GM12878 (cell line): ENCODE data around the gene EWSR1. TPM values are rescaled to one million over a fixed set of nuclear protein-coding genes. Genes with fewer than 3 reads are reported as not detected.

Experiments used
- ATAC-seq: fragments of 200-7000 bp; cut with Tn5 transposase; 3 replicates; pipeline ENCODE4 v1.9.1; 2020; ENCODE audit warnings: mild to moderate bottlenecking, moderate library complexity
- BruUV-seq: library from RNA; stranded (reverse); fragments of 400-500 nt; replicated peaks from 2 replicates; lab custom pipeline; 2021; lab: Mats Ljungman, UMichigan
- CTCF ChIA-PET: fragments of 300-600 bp; sonication (Branson Sonifier 250); formaldehyde crosslinking; extraction: SDS; loops from one replicate; lab custom pipeline; 2021; ENCODE audit warnings: inconsistent platforms; lab: Yijun Ruan, JAX
- POLR2A ChIA-PET: fragments of 350-600 bp; formaldehyde crosslinking; extraction: SDS; loops from one replicate; lab custom pipeline; 2021; ENCODE audit warnings: inconsistent platforms; lab: Charles Lee
- RAD21 ChIA-PET: fragments of 300-600 bp; sonication (Branson Sonifier 250); formaldehyde crosslinking; loops from one replicate; lab custom pipeline; 2023; ENCODE audit warnings: antibody characterized with exemption; ENCODE audit not compliant: unreplicated experiment; lab: Charles Lee
- SMC1A ChIA-PET: fragments of 300-600 bp; sonication (Branson Sonifier 250); formaldehyde crosslinking; loops from one replicate; lab custom pipeline; 2023; ENCODE audit not compliant: unreplicated experiment, uncharacterized antibody; lab: Charles Lee
- DNase-seq: peaks from one replicate; pipeline ENCODE4 v3.0.0-alpha.2; 2011; ENCODE audit warnings: low read depth, low spot score
- FAIRE-seq: peaks from 3 replicates; lab custom pipeline; 2011; peaks lifted over from hg19 to GRCh38; lab: Jason Lieb, UNC
- H2AFZ ChIP-seq: 2 replicates; pipeline ENCODE4 v1.6.0; 2011; ENCODE audit warnings: low read depth, low read length, control low read depth; ENCODE audit not compliant: control insufficient read depth
- H3K27ac ChIP-seq: 2 replicates; pipeline ENCODE4 v1.5.1; 2011; ENCODE audit warnings: control low read depth; ENCODE audit not compliant: control insufficient read depth, insufficient read depth
- H3K27me3 ChIP-seq, 2 experiments: replicated peaks in 1 of 2; 2 replicates each; pipeline versions ENCODE4 v1.6.0 to v1.6.1; 2011; ENCODE audit warnings: low read length in 1 of 2; ENCODE audit not compliant: control insufficient read depth in 2 of 2, insufficient read depth in 2 of 2
- H3K36me3 ChIP-seq, 2 experiments: 2 replicates each; pipeline ENCODE4 v1.5.1; 2011; ENCODE audit warnings: low read length in 1 of 2; ENCODE audit not compliant: control insufficient read depth in 2 of 2, insufficient read depth in 2 of 2
- H3K4me1 ChIP-seq: 2 replicates; pipeline ENCODE4 v1.6.1; 2011; ENCODE audit warnings: mild to moderate bottlenecking, low read length, moderate library complexity, mixed read lengths; ENCODE audit not compliant: control insufficient read depth, insufficient read depth
- H3K4me2 ChIP-seq: 2 replicates; pipeline ENCODE4 v1.6.0; 2011; ENCODE audit warnings: control low read depth; ENCODE audit not compliant: control insufficient read depth, insufficient read depth
- H3K4me3 ChIP-seq: fragments of 200-600 bp; sonication (generic); 2 replicates; pipeline ENCODE4 v1.5.1; 2016
- H3K79me2 ChIP-seq: 2 replicates; pipeline ENCODE4 v1.6.0; 2011; ENCODE audit warnings: low read length; ENCODE audit not compliant: control insufficient read depth, insufficient read depth
- H3K9ac ChIP-seq: 2 replicates; pipeline ENCODE4 v1.8.0; 2011; ENCODE audit warnings: low read length, control low read depth, mixed read lengths; ENCODE audit not compliant: control insufficient read depth, insufficient read depth
- H3K9me3 ChIP-seq: replicated peaks from 3 replicates; pipeline ENCODE4 v1.5.1; 2011; ENCODE audit warnings: mild to moderate bottlenecking, low read length; ENCODE audit not compliant: control insufficient read depth, insufficient read depth
- H4K20me1 ChIP-seq: 2 replicates; pipeline ENCODE4 v1.6.0; 2011; ENCODE audit not compliant: control insufficient read depth, insufficient read depth
- CBX5 ChIP-seq: sonication (generic); IDR thresholded peaks from 2 replicates; pipeline ENCODE4 v1.6.1; 2016; ENCODE audit warnings: low read depth, moderate library complexity, mild to moderate bottlenecking, inconsistent platforms
- EP300 ChIP-seq, 2 experiments: fragments of 150-350 bp in 1 of 2; IDR thresholded peaks; 2 replicates each; pipeline ENCODE4 v1.6.1; 2011 to 2012; ENCODE audit warnings: low read depth in 2 of 2, low read length in 2 of 2, borderline replicate concordance in 1 of 2, improper control_type of control experiment in 1 of 2, inconsistent platforms in 1 of 2; ENCODE audit not compliant: control insufficient read depth in 1 of 2
- NFYA ChIP-seq: IDR thresholded peaks from 2 replicates; pipeline ENCODE4 v1.6.1; 2011; ENCODE audit warnings: low read depth, mild to moderate bottlenecking, low read length, improper control_type of control experiment, borderline replicate concordance
- NKRF ChIP-seq: fragments of 450-650 bp; conservative IDR thresholded peaks from 2 replicates; pipeline ENCODE4 v1.6.1; 2017; ENCODE audit warnings: mild to moderate bottlenecking, moderate library complexity
- PKNOX1 ChIP-seq: fragments of 450-650 bp; IDR thresholded peaks from 2 replicates; pipeline ENCODE4 v1.6.1; 2016; ENCODE audit warnings: mild to moderate bottlenecking
- POLR2A ChIP-seq: IDR thresholded peaks from 2 replicates; pipeline ENCODE4 v1.6.1; 2011; ENCODE audit warnings: low read depth, mild to moderate bottlenecking, low read length
- PRDM15 ChIP-seq: fragments of 450-650 bp; formaldehyde crosslinking; IDR thresholded peaks from 2 replicates; pipeline ENCODE4 v1.4.0; 2020; ENCODE audit warnings: mild to moderate bottlenecking, moderate library complexity
- STAT3 ChIP-seq: IDR thresholded peaks from 2 replicates; pipeline ENCODE4 v1.6.1; 2011; ENCODE audit warnings: low read depth, low read length, improper control_type of control experiment
- TCF12 ChIP-seq: IDR thresholded peaks from 2 replicates; pipeline ENCODE4 v1.6.1; 2011; ENCODE audit warnings: low read depth, mild to moderate bottlenecking, low read length
- ZBED1 ChIP-seq: IDR thresholded peaks from 2 replicates; pipeline ENCODE4 v1.6.1; 2016; ENCODE audit warnings: borderline replicate concordance
- ZNF622 ChIP-seq: fragments of 450-650 bp; IDR thresholded peaks from 2 replicates; pipeline ENCODE4 v1.6.1; 2017; ENCODE audit warnings: mild to moderate bottlenecking, inconsistent platforms
- ZSCAN29 ChIP-seq: fragments of 450-650 bp; IDR thresholded peaks from 2 replicates; pipeline ENCODE4 v1.6.1; 2017; ENCODE audit warnings: mild to moderate bottlenecking, moderate library complexity
- WGBS: methylation state at CpG from one replicate; pipeline ENCODE4 v1.1.6; 2016; ENCODE audit warnings: low lambda C conversion rate; ENCODE audit not compliant: insufficient replicate concordance, insufficient coverage; ENCODE audit errors: missing lambda C conversion rate; 5-methylcytosine and 5-hydroxymethylcytosine counted together
- in situ Hi-C: fragments of 300-500 bp; cut with MboI; formaldehyde crosslinking; loops from 9 replicates; pipeline ENCODE4 v1.14.3; 2018; ENCODE audit warnings: mixed read lengths
- intact Hi-C: fragments of 100-400 bp; cut with micrococcal nuclease; formaldehyde crosslinking; loops from one replicate; pipeline ENCODE4 v1.14.2; 2022; ENCODE audit not compliant: unreplicated experiment
- polyA plus RNA-seq, 11 experiments: library from polyadenylated mRNA; depleted of rRNA in 4 of 11; unstranded in 6 of 11; stranded (reverse) in 5 of 11; fragments of >200 nt; fragmentation: Nextera tagmentation in 4 of 11; fragmentation: Illumina TruSeq in 1 of 11; extraction: Ambion mirVana in 4 of 11; extraction: Trizol in 1 of 11; gene quantifications; 1 replicate in 1 of 11; 2 replicates in 10 of 11; pipeline versions ENCODE4 v1.2.1 to v1.2.3, GENCODE V29; 2011 to 2016; ENCODE audit warnings: inconsistent platforms in 2 of 11, missing spikeins in 2 of 11, low read depth in 1 of 11
- total RNA-seq, 4 experiments: library from RNA; depleted of rRNA in 3 of 4; stranded (reverse); fragments of >200 nt in 3 of 4; fragmentation: Illumina TruSeq in 1 of 4; extraction: Trizol in 1 of 4; gene quantifications; 2 replicates each; pipeline versions ENCODE4 v1.2.1 to v1.2.3, GENCODE V29; 2013 to 2021

Gene EWSR1
- total and polyA plus RNA-seq, 10 of the 15 experiments (the other 5 are each of a cell fraction or from before 2014, with no cell fraction given) = 130 to 480 (median 356) TPM

GRCh38 chr22:29329581-29329980, 61.5 kb downstream of the EWSR1 start:
- ChIA-PET POLR2A (no interaction called here), RAD21 (no interaction called here), SMC1A (no interaction called here), CTCF (interaction anchor here (0.6 kb wide), 1 partner anchor 662 kb away, joined by 3 read pairs; no protein-coding TSS in a partner anchor)
- BruUV-seq = no TSS peak
- Histone ChIP-seq H3K9me3 (no peaks in the 10 kb centered on the region), H4K20me1 (no peaks in the 10 kb centered on the region), H3K4me3 (no peak overlapping the region), H3K36me3 (peaks cover 5 to 52% of the 10 kb centered on the region in 2 experiments; a peak in 3 of 4 replicates), H3K27me3 (no peaks in the 10 kb centered on the region), H2AFZ (no peak overlapping the region), H3K9ac (no peak overlapping the region), H3K79me2 (no peaks in the 10 kb centered on the region), H3K27ac (no peak overlapping the region), H3K4me1 (no peaks in the 10 kb centered on the region), H3K4me2 (no peak overlapping the region)
- DNase-seq (no peak), FAIRE-seq (no peak), ATAC-seq (no peak)
- in situ Hi-C loops (no loop called here), intact Hi-C loops (no loop called here)
- WGBS = 93% methylated on average over 11 of the region's 11 CpGs
- TF ChIP-seq ZNF622 (no peak), TCF12 (no peak), STAT3 (no peak), EP300 (IDR thresholded peaks at IDR 0.05; ENCODE audit: borderline replicate concordance in 1 of 2, control insufficient read depth in 1 of 2, low read depth in 2 of 2, low read length in 2 of 2) (no peak), PKNOX1 (no peak), NFYA (no peak), ZBED1 (no peak), ZSCAN29 (no peak), NKRF (no peak), CBX5 (no peak), PRDM15 (CRISPR knock-in tag) (no peak), POLR2A (no peak)
